Measurements from ENCODE around the gene LEMD3.

LEMD3 gene

GRCh38 chr12:65170209-65170881 is 962 bp downstream of the LEMD3 start:
- peak; percentile 22 for DNase-seq

- no peak for DNase-seq
These were observed 1.7 kb downstream of the LEMD3 start for GRCh38 chr12:65171073-65171472.

GRCh38 chr12:65171870-65172269 is 2.5 kb downstream of the LEMD3 start:
- peak; percentile 13 for DNase-seq

- DNase-seq, result no peak
These were observed 6.0 kb downstream of the LEMD3 start for GRCh38 chr12:65175385-65175784.

- DNase-seq, result peak; percentile 24
These were observed 12.8 kb downstream of the LEMD3 start for GRCh38 chr12:65182012-65182739.

- no peak for DNase-seq
These were observed 14.9 kb downstream of the LEMD3 start for GRCh38 chr12:65184176-65184857.

GRCh38 chr12:65184858-65185229 is 15.5 kb downstream of the LEMD3 start:
- DNase-seq, result no peak

- DNase-seq, result no peak
These were observed 18.3 kb downstream of the LEMD3 start for GRCh38 chr12:65187665-65188064.

GRCh38 chr12:65188179-65188701 is 18.9 kb downstream of the LEMD3 start:
- DNase-seq, result no peak

- no peak for DNase-seq
These were observed 19.8 kb downstream of the LEMD3 start for GRCh38 chr12:65189028-65189718.

- peak; percentile 5 for DNase-seq
These were observed 23.7 kb downstream of the LEMD3 start for GRCh38 chr12:65192963-65193516.

- no peak for DNase-seq
These were observed 25.6 kb downstream of the LEMD3 start for GRCh38 chr12:65194949-65195348.

GRCh38 chr12:65195387-65196055 is 26.1 kb downstream of the LEMD3 start:
- DNase-seq, result no peak

GRCh38 chr12:65196762-65197567 is 27.6 kb downstream of the LEMD3 start:
- no peak for DNase-seq

- DNase-seq, result no peak
These were observed 30.2 kb downstream of the LEMD3 start for GRCh38 chr12:65199604-65200003.

GRCh38 chr12:65200007-65200665 is 30.8 kb downstream of the LEMD3 start:
- DNase-seq, result no peak

GRCh38 chr12:65203376-65203775 is 34.0 kb downstream of the LEMD3 start:
- DNase-seq, result no peak

GRCh38 chr12:65204886-65205525 is 35.6 kb downstream of the LEMD3 start:
- no peak for DNase-seq

GRCh38 chr12:65205886-65206285 is 36.5 kb downstream of the LEMD3 start:
- peak; percentile 58 for DNase-seq

- no peak for DNase-seq
These were observed 38.7 kb downstream of the LEMD3 start for GRCh38 chr12:65208125-65208524.
